GM12801 (cell line): ENCODE results near the gene COL1A1.

ENCODE experiments used
- TF ChIP-seq, protein P1 (sequence below): IDR thresholded peaks from one replicate; pipeline ENCODE4 v1.5.1; 2011; ENCODE audit warnings: control low read depth; ENCODE audit not compliant: insufficient read length; ENCODE audit errors: extremely low read depth

COL1A1 gene

DNA sequence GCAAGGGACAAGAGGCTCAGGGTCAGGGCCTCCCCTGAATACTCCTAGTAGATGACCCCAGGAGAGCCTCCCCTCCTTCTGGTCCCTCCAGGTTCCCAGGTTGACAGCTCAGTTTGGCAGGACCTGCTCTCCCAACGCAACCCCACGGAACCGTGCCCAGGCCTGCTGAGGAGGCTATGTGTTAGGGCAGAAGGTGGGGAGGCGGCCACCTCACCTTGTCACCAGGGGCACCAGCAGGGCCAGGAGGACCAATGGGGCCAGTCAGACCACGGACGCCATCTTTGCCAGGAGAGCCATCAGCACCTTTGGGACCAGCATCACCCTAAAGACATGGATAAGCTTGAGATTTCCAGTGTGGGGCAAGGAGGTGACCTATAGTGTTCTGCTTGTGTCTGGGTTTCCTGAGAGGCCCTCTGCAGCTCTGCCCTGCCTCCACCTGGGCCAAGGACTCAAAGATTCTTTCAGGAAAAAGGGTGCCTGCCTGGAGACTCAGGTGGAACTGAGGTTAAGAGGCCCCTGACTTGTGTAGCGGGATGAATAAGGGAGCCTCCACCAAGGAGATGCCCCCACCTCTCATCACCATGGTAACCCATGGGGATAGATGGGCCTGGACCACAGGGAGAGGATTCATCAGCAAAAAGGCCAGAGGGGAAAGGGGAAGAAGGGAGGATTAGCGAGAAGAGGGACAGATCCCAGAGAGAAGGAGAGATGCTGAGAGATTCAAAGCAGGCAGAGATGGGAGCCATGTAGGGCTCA, 10.7 kb downstream of the COL1A1 start:
- TF ChIP-seq, protein P1, sequence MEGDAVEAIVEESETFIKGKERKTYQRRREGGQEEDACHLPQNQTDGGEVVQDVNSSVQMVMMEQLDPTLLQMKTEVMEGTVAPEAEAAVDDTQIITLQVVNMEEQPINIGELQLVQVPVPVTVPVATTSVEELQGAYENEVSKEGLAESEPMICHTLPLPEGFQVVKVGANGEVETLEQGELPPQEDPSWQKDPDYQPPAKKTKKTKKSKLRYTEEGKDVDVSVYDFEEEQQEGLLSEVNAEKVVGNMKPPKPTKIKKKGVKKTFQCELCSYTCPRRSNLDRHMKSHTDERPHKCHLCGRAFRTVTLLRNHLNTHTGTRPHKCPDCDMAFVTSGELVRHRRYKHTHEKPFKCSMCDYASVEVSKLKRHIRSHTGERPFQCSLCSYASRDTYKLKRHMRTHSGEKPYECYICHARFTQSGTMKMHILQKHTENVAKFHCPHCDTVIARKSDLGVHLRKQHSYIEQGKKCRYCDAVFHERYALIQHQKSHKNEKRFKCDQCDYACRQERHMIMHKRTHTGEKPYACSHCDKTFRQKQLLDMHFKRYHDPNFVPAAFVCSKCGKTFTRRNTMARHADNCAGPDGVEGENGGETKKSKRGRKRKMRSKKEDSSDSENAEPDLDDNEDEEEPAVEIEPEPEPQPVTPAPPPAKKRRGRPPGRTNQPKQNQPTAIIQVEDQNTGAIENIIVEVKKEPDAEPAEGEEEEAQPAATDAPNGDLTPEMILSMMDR: no peak

DNA sequence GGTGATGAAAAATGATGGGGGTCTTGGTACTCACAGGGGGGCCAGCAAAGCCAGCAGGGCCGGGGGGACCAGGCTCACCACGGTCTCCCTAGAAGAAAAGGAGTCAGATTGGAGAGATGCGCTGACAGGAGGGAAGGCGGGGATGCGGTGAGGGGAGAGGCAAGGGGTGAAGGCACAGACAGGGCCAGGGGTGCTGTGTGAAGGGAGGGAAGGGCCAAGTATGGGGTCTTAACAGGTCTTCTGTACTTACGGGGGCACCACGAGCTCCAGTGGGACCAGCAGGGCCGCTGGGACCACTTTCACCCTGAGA, 11.2 kb downstream of the COL1A1 start:
- TF ChIP-seq, protein P1: no peak

DNA sequence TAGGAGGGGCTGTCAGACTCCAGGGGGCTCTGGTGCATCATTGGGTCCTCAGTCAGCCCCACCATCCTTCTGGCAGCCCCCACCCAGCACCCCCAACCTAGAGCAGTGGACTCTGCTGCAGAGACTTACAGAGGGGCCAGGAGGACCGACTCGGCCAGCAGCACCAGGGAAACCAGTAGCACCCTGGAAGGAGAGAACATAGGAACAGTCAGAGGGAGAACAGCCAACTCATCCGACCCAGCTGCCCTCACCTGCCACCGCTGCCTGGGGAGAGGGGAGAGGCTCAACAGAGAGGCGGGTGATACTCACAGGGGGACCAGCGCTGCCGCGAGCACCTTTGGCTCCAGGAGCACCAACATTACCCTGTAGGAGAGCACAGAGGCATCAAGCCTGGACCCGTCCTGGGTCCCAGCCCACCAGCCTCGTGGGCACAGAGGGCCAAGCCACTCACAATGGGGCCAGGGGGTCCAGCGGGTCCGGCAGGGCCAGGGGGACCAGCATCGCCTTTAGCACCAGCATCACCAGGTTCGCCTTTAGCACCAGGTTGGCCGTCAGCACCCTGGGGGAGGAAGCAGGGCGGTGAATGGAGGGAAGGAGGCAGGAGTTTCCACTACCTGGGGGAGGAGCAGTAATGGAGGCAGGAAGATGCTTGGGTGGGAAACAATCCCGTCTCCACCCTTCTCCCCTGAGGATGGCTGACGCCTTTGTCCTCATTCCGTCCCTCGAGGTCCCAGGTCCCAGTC, 11.7 kb downstream of the COL1A1 start:
- TF ChIP-seq, protein P1: no peak

DNA sequence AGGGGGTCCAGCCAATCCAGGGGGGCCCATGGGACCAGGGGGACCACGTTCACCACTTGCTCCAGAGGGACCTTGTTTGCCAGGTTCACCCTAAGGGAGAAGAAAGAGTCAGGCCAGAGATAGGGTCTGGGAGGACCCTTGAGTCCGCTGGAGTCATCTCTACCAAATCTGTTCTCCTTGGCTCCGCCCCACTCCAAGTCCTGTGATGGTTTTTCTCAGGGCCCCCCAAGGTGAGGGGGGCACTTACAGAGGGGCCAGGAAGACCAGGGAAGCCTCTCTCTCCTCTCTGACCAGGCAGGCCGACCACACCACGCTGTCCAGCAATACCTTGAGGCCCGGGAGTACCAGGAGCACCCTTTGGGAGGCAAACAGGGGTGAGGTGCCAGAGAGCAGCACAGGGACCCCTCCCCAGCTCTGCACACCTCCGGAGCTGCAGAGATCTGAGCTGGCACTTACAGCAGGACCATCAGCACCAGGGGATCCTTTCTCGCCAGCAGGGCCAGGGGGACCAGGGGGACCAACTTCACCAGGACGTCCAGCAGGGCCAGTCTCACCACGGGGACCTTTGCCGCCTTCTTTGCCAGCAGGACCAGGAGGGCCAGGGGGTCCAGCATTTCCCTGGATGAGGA, 12.4 kb downstream of the COL1A1 start:
- TF ChIP-seq, protein P1: no peak

DNA sequence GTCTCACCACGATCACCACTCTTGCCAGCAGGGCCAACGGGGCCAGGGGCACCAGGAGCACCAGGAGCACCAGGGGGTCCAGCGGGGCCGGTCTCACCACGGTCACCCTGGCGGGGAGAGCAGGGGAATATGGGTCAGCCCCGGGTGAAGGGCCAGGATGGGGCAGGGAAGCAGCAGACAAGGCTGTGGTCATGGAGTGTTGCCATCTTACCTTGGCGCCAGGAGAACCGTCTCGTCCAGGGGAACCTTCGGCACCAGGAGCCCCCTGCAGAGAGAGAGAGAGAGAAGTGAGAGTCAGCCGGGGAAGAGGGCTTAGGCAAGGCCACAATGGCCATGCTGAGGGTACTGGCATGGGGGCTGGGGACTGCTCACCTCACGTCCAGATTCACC, 12.9 kb downstream of the COL1A1 start:
- TF ChIP-seq, protein P1: no peak

DNA sequence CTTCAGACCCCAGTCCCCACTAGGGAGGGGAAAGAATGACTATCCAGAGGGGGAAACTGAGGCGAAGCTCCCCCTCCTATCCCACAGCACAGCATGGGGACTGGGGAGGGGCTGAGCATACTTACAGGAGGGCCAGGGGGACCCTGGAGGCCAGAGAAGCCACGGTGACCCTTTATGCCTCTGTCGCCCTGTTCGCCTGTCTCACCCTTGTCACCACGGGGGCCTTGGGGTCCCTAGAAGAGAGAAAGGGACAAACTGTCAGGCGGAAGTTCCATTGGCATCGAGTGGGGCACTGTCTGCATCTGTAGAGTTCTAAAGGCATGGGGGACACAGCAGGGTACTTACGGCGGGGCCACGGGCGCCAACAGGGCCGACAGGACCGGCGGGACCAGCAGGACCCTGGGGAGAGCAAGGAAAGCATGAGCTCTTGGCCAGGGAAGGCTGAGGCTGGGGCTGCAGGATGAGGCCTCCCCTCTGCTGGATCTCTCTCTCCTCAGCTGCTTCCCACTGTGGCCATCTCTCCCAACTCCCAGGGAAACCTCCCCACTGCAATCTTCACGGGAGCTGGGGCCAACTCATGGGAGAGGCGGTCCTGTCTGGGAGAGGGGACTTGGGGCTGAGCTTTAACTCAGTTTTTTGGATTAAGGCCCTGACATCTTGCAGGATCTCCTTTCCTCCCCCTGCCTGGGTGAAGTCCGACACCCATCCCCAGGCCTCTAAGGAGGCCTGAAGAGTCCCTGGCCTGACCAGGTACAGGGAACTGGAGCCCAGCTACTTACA, 13.5 kb downstream of the COL1A1 start:
- TF ChIP-seq, protein P1: no peak

DNA sequence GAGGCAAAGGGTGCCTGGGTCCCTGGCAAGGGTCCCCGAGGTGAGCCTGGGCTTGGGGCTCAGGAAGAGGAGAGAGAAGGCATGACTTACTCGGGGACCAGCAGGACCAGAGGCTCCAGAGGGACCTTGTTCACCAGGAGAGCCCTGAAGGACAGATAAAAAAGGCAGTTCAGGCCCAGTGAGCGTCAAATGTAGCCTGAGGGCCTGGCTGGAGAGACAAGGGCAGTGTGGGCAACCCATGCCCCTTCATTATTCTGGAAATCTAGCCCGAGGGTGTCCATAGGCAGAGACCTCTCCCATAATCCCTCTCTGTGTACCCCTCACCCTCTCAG, 14.1 kb downstream of the COL1A1 start:
- TF ChIP-seq, protein P1: no peak
